ENCODE measurements around the gene KLHL6.

DNA sequence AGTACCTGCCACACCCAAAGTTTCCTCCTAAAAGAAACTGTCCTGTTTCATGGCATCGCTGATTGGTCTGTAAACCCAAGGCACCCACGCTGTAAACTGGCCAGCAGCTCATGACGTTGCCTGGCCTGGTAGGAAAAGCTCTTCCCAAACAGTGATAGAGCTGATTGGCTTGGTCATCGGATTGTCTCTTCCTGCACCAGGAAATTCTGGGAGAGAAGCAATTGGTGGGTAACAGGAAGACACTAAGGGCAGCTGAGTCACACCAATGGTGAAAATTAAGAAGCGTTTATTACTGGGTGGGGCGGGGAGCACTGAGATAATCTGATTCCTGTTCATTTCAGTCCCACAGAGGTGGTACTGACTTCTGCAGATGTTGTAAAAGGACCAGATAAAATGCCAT is 31.0 kb downstream of the KLHL6 start:
- TF ChIP-seq, protein P1, sequence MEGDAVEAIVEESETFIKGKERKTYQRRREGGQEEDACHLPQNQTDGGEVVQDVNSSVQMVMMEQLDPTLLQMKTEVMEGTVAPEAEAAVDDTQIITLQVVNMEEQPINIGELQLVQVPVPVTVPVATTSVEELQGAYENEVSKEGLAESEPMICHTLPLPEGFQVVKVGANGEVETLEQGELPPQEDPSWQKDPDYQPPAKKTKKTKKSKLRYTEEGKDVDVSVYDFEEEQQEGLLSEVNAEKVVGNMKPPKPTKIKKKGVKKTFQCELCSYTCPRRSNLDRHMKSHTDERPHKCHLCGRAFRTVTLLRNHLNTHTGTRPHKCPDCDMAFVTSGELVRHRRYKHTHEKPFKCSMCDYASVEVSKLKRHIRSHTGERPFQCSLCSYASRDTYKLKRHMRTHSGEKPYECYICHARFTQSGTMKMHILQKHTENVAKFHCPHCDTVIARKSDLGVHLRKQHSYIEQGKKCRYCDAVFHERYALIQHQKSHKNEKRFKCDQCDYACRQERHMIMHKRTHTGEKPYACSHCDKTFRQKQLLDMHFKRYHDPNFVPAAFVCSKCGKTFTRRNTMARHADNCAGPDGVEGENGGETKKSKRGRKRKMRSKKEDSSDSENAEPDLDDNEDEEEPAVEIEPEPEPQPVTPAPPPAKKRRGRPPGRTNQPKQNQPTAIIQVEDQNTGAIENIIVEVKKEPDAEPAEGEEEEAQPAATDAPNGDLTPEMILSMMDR (IDR thresholded peaks at IDR 0.05): no peak
- TF ChIP-seq POLR2A (IDR thresholded peaks at IDR 0.05): no peak

Measured in adrenal gland (tissue), 5 donors.